Erythroblast (primary cell): ENCODE measurements around the gene CPPED1.
"Not testable (repeated sequence)": the region's sequence is repeated elsewhere in the genome, so short reads cannot be mapped to it uniquely, and the experiment has no call there.

Experiments used
- DNase-seq, 2 experiments: peaks; one replicate each; lab custom pipeline; 2025; lab: John Stamatoyannopoulos, UW
- GATA1 ChIP-seq: IDR thresholded peaks from 2 replicates; pipeline ENCODE4 v1.6.1; 2011; ENCODE audit warnings: low read depth, mild to moderate bottlenecking, control low read depth, low read length, moderate library complexity
- POLR2A ChIP-seq: IDR thresholded peaks from 2 replicates; pipeline ENCODE4 v1.6.1; 2011; ENCODE audit warnings: mild to moderate bottlenecking, low read length

Gene CPPED1

GRCh38 chr16:12811441-12812383, 8.0 kb upstream of the CPPED1 start:
- DNase-seq, result no peak
- TF ChIP-seq POLR2A (no peak), GATA1 (no peak)

GRCh38 chr16:12805066-12805465, 1.4 kb upstream of the CPPED1 start:
- TF ChIP-seq GATA1, result no peak
- TF ChIP-seq POLR2A, result no peak
- no peak for DNase-seq

- DNase-seq, result no peak
- TF ChIP-seq POLR2A, result no peak
- no peak for TF ChIP-seq GATA1
Observed at GRCh38 chr16:12804395-12804794, 708 bp upstream of the CPPED1 start.

- TF ChIP-seq GATA1, result no peak
- TF ChIP-seq POLR2A, result no peak
- DNase-seq, result peak; percentile 36 to 39
Observed at GRCh38 chr16:12802661-12803060, 1.0 kb downstream of the CPPED1 start.

GRCh38 chr16:12802048-12802447, 1.6 kb downstream of the CPPED1 start:
- no peak for DNase-seq
- TF ChIP-seq POLR2A, result no peak
- TF ChIP-seq GATA1, result no peak

- DNase-seq, result no peak
- TF ChIP-seq POLR2A, result no peak
- TF ChIP-seq GATA1, result no peak
Observed at GRCh38 chr16:12801511-12802042, 2.1 kb downstream of the CPPED1 start.

GRCh38 chr16:12800817-12801216, 2.9 kb downstream of the CPPED1 start:
- TF ChIP-seq GATA1, result no peak
- TF ChIP-seq POLR2A, result no peak
- DNase-seq, result no peak

GRCh38 chr16:12799996-12800395, 3.7 kb downstream of the CPPED1 start:
- DNase-seq, result not testable (repeated sequence)

GRCh38 chr16:12798846-12799245, 4.8 kb downstream of the CPPED1 start:
- DNase-seq, result no peak
- TF ChIP-seq GATA1, result no peak
- no peak for TF ChIP-seq POLR2A

- DNase-seq, result no peak
- TF ChIP-seq GATA1, result no peak
- TF ChIP-seq POLR2A, result no peak
Observed at GRCh38 chr16:12798171-12798570, 5.5 kb downstream of the CPPED1 start.

- TF ChIP-seq POLR2A (no peak), GATA1 (no peak)
- peak in 1 of 2 experiments; percentile 8 for DNase-seq
Observed at GRCh38 chr16:12796498-12796897, 7.2 kb downstream of the CPPED1 start.

- TF ChIP-seq POLR2A (no peak), GATA1 (no peak)
- DNase-seq, result peak; percentile 68 to 85
Observed at GRCh38 chr16:12794486-12795387, 8.9 kb downstream of the CPPED1 start.

- peak in 1 of 2 experiments; percentile 71 for DNase-seq
- TF ChIP-seq POLR2A, result no peak
- TF ChIP-seq GATA1, result no peak
Observed at GRCh38 chr16:12793865-12794240, 9.8 kb downstream of the CPPED1 start.
